ENCODE measurements around the gene KRT77.
"Not testable (repeated sequence)": the region's sequence is repeated elsewhere in the genome, so short reads cannot be mapped to it uniquely, and the experiment has no call there.

The KRT77 gene

GRCh38 chr12:52675301-52675701 lies 28.0 kb downstream of the KRT77 start:
- no peak for DNase-seq

GRCh38 chr12:52674433-52674775 lies 28.9 kb downstream of the KRT77 start:
- DNase-seq: no peak

- DNase-seq: no peak
Measured at GRCh38 chr12:52673713-52674432, 29.5 kb downstream of the KRT77 start.

GRCh38 chr12:52673217-52673616 lies 30.1 kb downstream of the KRT77 start:
- DNase-seq: no peak

GRCh38 chr12:52672321-52672933 lies 30.9 kb downstream of the KRT77 start:
- no peak for DNase-seq

GRCh38 chr12:52670961-52671360 lies 32.4 kb downstream of the KRT77 start:
- no peak for DNase-seq

- no peak for DNase-seq
Measured at GRCh38 chr12:52670506-52670905, 32.8 kb downstream of the KRT77 start.

- not testable (repeated sequence) for DNase-seq
Measured at GRCh38 chr12:52669941-52670340, 33.4 kb downstream of the KRT77 start.

- no peak for DNase-seq
Measured at GRCh38 chr12:52669426-52669825, 33.9 kb downstream of the KRT77 start.

GRCh38 chr12:52667931-52668330 lies 35.4 kb downstream of the KRT77 start:
- no peak for DNase-seq

GRCh38 chr12:52667509-52667908 lies 35.8 kb downstream of the KRT77 start:
- DNase-seq: no peak

- no peak for DNase-seq
Measured at GRCh38 chr12:52666471-52666870, 36.9 kb downstream of the KRT77 start.

- no peak for DNase-seq
Measured at GRCh38 chr12:52663420-52663819, 39.9 kb downstream of the KRT77 start.

- DNase-seq: no peak
Measured at GRCh38 chr12:52662918-52663229, 40.5 kb downstream of the KRT77 start.

- DNase-seq: no peak
Measured at GRCh38 chr12:52662093-52662917, 41.0 kb downstream of the KRT77 start.

GRCh38 chr12:52661668-52662067 lies 41.7 kb downstream of the KRT77 start:
- no peak for DNase-seq

- DNase-seq: no peak
Measured at GRCh38 chr12:52660934-52661499, 42.3 kb downstream of the KRT77 start.

GRCh38 chr12:52659951-52660350 lies 43.4 kb downstream of the KRT77 start:
- DNase-seq: no peak

- DNase-seq: no peak
Measured at GRCh38 chr12:52659395-52659794, 43.9 kb downstream of the KRT77 start.

GRCh38 chr12:52658196-52658595 lies 45.1 kb downstream of the KRT77 start:
- DNase-seq: no peak

GRCh38 chr12:52657250-52657902 lies 45.9 kb downstream of the KRT77 start:
- no peak for DNase-seq

GRCh38 chr12:52656616-52657015 lies 46.7 kb downstream of the KRT77 start:
- DNase-seq: no peak

- no peak for DNase-seq
Measured at GRCh38 chr12:52655720-52656124, 47.6 kb downstream of the KRT77 start.

Measured in right kidney (tissue), 1 donor.